Measurements from ENCODE around the gene TOMM22.

GRCh38 chr22:38721551-38721950, 39.8 kb downstream of the TOMM22 start:
- TF ChIP-seq ISL1 (CRISPR knock-in tag; IDR thresholded peaks at IDR 0.05) (no peak), ESRRG (CRISPR knock-in tag; IDR thresholded peaks at IDR 0.05) (no peak), PATZ1 (CRISPR knock-in tag; IDR thresholded peaks at IDR 0.05; ENCODE audit: borderline replicate concordance) (no peak), ARNTL (CRISPR knock-in tag; IDR thresholded peaks at IDR 0.05; ENCODE audit: borderline replicate concordance, low read depth) (no peak), RARB (CRISPR knock-in tag; IDR thresholded peaks at IDR 0.05) (no peak), ZNF8 (CRISPR knock-in tag; IDR thresholded peaks at IDR 0.05) (no peak), ZFP30 (CRISPR knock-in tag; IDR thresholded peaks at IDR 0.05) (no peak), TCF4 (CRISPR knock-in tag; IDR thresholded peaks at IDR 0.05; ENCODE audit: borderline replicate concordance) (no peak)

Measured in SK-N-SH treated with all-trans-retinoic acid at 6 μM for 48 hours (cell line).